Measurements from ENCODE around the gene ARMC9.

DNA sequence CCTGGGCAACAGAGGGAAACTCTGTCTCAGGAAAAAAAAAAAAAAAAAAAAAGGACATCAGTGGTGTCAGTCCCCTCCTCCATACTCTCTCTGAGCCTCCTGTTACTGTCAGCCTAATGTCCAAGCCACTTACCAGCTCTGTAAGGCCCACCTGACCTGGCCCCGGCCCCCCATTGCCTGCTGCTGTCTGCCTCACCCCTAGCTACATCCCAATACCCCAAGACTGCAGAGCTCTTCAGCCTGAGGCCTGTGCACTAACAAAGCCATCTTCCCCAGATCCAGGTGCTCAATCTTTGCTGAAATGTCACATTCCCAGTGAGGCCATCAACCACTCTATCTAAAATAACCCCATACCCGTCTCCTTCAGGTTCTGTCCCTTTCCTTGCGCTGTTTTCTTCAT lies 5.7 kb downstream of the ARMC9 start:
- TF ChIP-seq, protein P1, sequence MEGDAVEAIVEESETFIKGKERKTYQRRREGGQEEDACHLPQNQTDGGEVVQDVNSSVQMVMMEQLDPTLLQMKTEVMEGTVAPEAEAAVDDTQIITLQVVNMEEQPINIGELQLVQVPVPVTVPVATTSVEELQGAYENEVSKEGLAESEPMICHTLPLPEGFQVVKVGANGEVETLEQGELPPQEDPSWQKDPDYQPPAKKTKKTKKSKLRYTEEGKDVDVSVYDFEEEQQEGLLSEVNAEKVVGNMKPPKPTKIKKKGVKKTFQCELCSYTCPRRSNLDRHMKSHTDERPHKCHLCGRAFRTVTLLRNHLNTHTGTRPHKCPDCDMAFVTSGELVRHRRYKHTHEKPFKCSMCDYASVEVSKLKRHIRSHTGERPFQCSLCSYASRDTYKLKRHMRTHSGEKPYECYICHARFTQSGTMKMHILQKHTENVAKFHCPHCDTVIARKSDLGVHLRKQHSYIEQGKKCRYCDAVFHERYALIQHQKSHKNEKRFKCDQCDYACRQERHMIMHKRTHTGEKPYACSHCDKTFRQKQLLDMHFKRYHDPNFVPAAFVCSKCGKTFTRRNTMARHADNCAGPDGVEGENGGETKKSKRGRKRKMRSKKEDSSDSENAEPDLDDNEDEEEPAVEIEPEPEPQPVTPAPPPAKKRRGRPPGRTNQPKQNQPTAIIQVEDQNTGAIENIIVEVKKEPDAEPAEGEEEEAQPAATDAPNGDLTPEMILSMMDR (IDR thresholded peaks at IDR 0.05), result no peak
- TF ChIP-seq SIN3A (IDR thresholded peaks at IDR 0.05; ENCODE audit: borderline replicate concordance, insufficient read depth, low read depth, low read length) (no peak), TCF7L2 (IDR thresholded peaks at IDR 0.05; ENCODE audit: low read depth, low read length) (no peak), POLR2AphosphoS5 (IDR thresholded peaks at IDR 0.05; ENCODE audit: low read depth, low read length) (no peak)
